NCI-H1105 treated with DMSO at 0.1 percent for 48 hours (cell line): ENCODE measurements around the gene PPP2R1B.
"Not testable (repeated sequence)": the region's sequence is repeated elsewhere in the genome, so short reads cannot be mapped to it uniquely, and the experiment has no call there.

Experiments
- DNase-seq: peaks from one replicate; lab custom pipeline; 2025; lab: John Stamatoyannopoulos, UW

The PPP2R1B gene

GRCh38 chr11:111765984-111766833 is at the start of gene PPP2R1B:
TSS of gene PPP2R1B (minus strand) at chr11:111766389. CDS start at chr11:111766361, 28 bp downstream.
- peak; percentile 80 for DNase-seq

- no peak for DNase-seq
Observed at GRCh38 chr11:111815489-111815888, 49.3 kb upstream of the PPP2R1B start.

- DNase-seq = no peak
Observed at GRCh38 chr11:111814557-111815320, 48.5 kb upstream of the PPP2R1B start.

- no peak for DNase-seq
Observed at GRCh38 chr11:111814106-111814505, 47.9 kb upstream of the PPP2R1B start.

- no peak for DNase-seq
Observed at GRCh38 chr11:111812211-111812610, 46.0 kb upstream of the PPP2R1B start.

- DNase-seq = no peak
Observed at GRCh38 chr11:111811445-111811844, 45.3 kb upstream of the PPP2R1B start.

- DNase-seq = no peak
Observed at GRCh38 chr11:111808834-111809233, 42.6 kb upstream of the PPP2R1B start.

GRCh38 chr11:111808063-111808588 is 41.9 kb upstream of the PPP2R1B start:
- DNase-seq = no peak

- no peak for DNase-seq
Observed at GRCh38 chr11:111807076-111807475, 40.9 kb upstream of the PPP2R1B start.

GRCh38 chr11:111801135-111801534 is 34.9 kb upstream of the PPP2R1B start:
- no peak for DNase-seq

GRCh38 chr11:111798279-111798678 is 32.1 kb upstream of the PPP2R1B start:
- DNase-seq = no peak

GRCh38 chr11:111797145-111797581 is 31.0 kb upstream of the PPP2R1B start:
- DNase-seq = peak; percentile 7

GRCh38 chr11:111796696-111797095 is 30.5 kb upstream of the PPP2R1B start:
- no peak for DNase-seq

- no peak for DNase-seq
Observed at GRCh38 chr11:111795334-111795985, 29.3 kb upstream of the PPP2R1B start.

GRCh38 chr11:111793863-111794262 is 27.7 kb upstream of the PPP2R1B start:
- no peak for DNase-seq

GRCh38 chr11:111792955-111793500 is 26.8 kb upstream of the PPP2R1B start:
- no peak for DNase-seq

- no peak for DNase-seq
Observed at GRCh38 chr11:111792314-111792713, 26.1 kb upstream of the PPP2R1B start.

- DNase-seq = no peak
Observed at GRCh38 chr11:111788464-111788863, 22.3 kb upstream of the PPP2R1B start.

- no peak for DNase-seq
Observed at GRCh38 chr11:111788051-111788450, 21.9 kb upstream of the PPP2R1B start.

GRCh38 chr11:111785886-111786412 is 19.8 kb upstream of the PPP2R1B start:
- DNase-seq = no peak

- no peak for DNase-seq
Observed at GRCh38 chr11:111785076-111785475, 18.9 kb upstream of the PPP2R1B start.

GRCh38 chr11:111784311-111784710 is 18.1 kb upstream of the PPP2R1B start:
- DNase-seq = not testable (repeated sequence)
